H9 (cell line): Measurements from ENCODE around the gene LITAFD. TPM values are rescaled to one million over a fixed set of nuclear protein-coding genes. Genes with fewer than 3 reads are reported as not detected.

Experiments used
- DNase-seq: peaks from one replicate; pipeline ENCODE4 v3.0.0-alpha.2; 2017
- H2AFZ ChIP-seq: one replicate; pipeline ENCODE4 v1.6.1; 2013; ENCODE audit warnings: mild to moderate bottlenecking, low read length, control low read depth, moderate library complexity
- H2AK5ac ChIP-seq: 2 replicates; pipeline ENCODE4 v1.6.1; 2013; ENCODE audit warnings: low read length, control low read depth, mixed read lengths; ENCODE audit not compliant: insufficient read length
- H2BK120ac ChIP-seq: one replicate; pipeline ENCODE4 v1.6.1; 2013; ENCODE audit warnings: low read depth, mild to moderate bottlenecking, low read length, control low read depth, inconsistent platforms; ENCODE audit not compliant: poor library complexity, severe bottlenecking
- H2BK12ac ChIP-seq: 2 replicates; pipeline ENCODE4 v1.6.1; 2013; ENCODE audit warnings: low read length, control low read depth, mixed read lengths, low read depth; ENCODE audit not compliant: insufficient read length
- H2BK15ac ChIP-seq: 2 replicates; pipeline ENCODE4 v1.6.1; 2013; ENCODE audit warnings: low read depth, low read length, control low read depth
- H2BK20ac ChIP-seq: one replicate; pipeline ENCODE4 v1.6.1; 2013; ENCODE audit warnings: low read depth, mild to moderate bottlenecking, low read length, control low read depth, inconsistent platforms; ENCODE audit not compliant: poor library complexity, severe bottlenecking
- H2BK5ac ChIP-seq: 2 replicates; pipeline ENCODE4 v1.6.1; 2013; ENCODE audit warnings: low read length, control low read depth, mixed read lengths; ENCODE audit not compliant: insufficient read length
- H3K14ac ChIP-seq: 2 replicates; pipeline ENCODE4 v1.6.1; 2013; ENCODE audit warnings: low read length, control low read depth; ENCODE audit not compliant: insufficient read depth
- H3K18ac ChIP-seq: 2 replicates; pipeline ENCODE4 v1.6.1; 2013; ENCODE audit warnings: low read depth, mild to moderate bottlenecking, mixed read lengths, low read length, control low read depth; ENCODE audit not compliant: insufficient read length
- H3K23ac ChIP-seq: 2 replicates; pipeline ENCODE4 v1.6.1; 2013; ENCODE audit warnings: low read length, control low read depth, mixed read lengths, low read depth; ENCODE audit not compliant: insufficient read length
- H3K23me2 ChIP-seq: 2 replicates; pipeline ENCODE4 v1.6.1; 2013; ENCODE audit warnings: low read depth, mild to moderate bottlenecking, mixed read lengths, low read length, control low read depth; ENCODE audit not compliant: insufficient read length, poor library complexity, severe bottlenecking
- H3K27ac ChIP-seq: 2 replicates; pipeline ENCODE4 v1.5.1; 2013; ENCODE audit warnings: low read length, control low read depth, mixed read lengths, low read depth; ENCODE audit not compliant: insufficient read length
- H3K27me3 ChIP-seq: 2 replicates; pipeline ENCODE4 v1.6.1; 2013; ENCODE audit warnings: low read length, control low read depth, inconsistent platforms; ENCODE audit not compliant: insufficient read depth
- H3K4ac ChIP-seq: 2 replicates; pipeline ENCODE4 v1.6.1; 2013; ENCODE audit warnings: low read depth, mild to moderate bottlenecking, control low read depth, inconsistent platforms, low read length, moderate library complexity
- H3K4me1 ChIP-seq: 2 replicates; pipeline ENCODE4 v1.6.1; 2013; ENCODE audit warnings: low read length, control low read depth, inconsistent platforms; ENCODE audit not compliant: insufficient read depth
- H3K4me2 ChIP-seq: 2 replicates; pipeline ENCODE4 v1.6.1; 2013; ENCODE audit warnings: low read length, control low read depth, mixed read lengths; ENCODE audit not compliant: insufficient read length, insufficient read depth
- H3K56ac ChIP-seq: 2 replicates; pipeline ENCODE4 v1.6.1; 2013; ENCODE audit warnings: low read depth, mild to moderate bottlenecking, mixed read lengths, low read length, control low read depth; ENCODE audit not compliant: insufficient read length
- H3K79me1 ChIP-seq: 2 replicates; pipeline ENCODE4 v1.6.1; 2013; ENCODE audit warnings: low read depth, mild to moderate bottlenecking, moderate library complexity, low read length, control low read depth, inconsistent platforms; ENCODE audit not compliant: insufficient read depth, poor library complexity, severe bottlenecking
- H3K79me2 ChIP-seq: 2 replicates; pipeline ENCODE4 v1.6.1; 2013; ENCODE audit warnings: low read length, control low read depth, inconsistent platforms; ENCODE audit not compliant: insufficient read depth
- H3K9ac ChIP-seq: 2 replicates; pipeline ENCODE4 v1.6.1; 2013; ENCODE audit warnings: low read length, control low read depth, mixed read lengths; ENCODE audit not compliant: insufficient read length; ENCODE audit errors: extremely low read depth
- H3K9me3 ChIP-seq: one replicate; pipeline ENCODE4 v1.6.1; 2013; ENCODE audit warnings: low read depth, low read length, inconsistent platforms; ENCODE audit not compliant: control insufficient read depth
- H3T11ph ChIP-seq: one replicate; pipeline ENCODE4 v1.6.1; 2013; ENCODE audit warnings: mild to moderate bottlenecking, low read length, control low read depth, inconsistent platforms
- H4K20me1 ChIP-seq: one replicate; pipeline ENCODE4 v1.6.1; 2013; ENCODE audit not compliant: control insufficient read depth, insufficient read length, insufficient read depth
- H4K5ac ChIP-seq: 2 replicates; pipeline ENCODE4 v1.6.1; 2013; ENCODE audit warnings: low read depth, mild to moderate bottlenecking, mixed read lengths, low read length, control low read depth; ENCODE audit not compliant: insufficient read length
- H4K8ac ChIP-seq: replicated peaks from 2 replicates; pipeline ENCODE4 v1.6.1; 2013; ENCODE audit warnings: low read length, control low read depth, mixed read lengths, low read depth; ENCODE audit not compliant: insufficient read length
- H4K91ac ChIP-seq: 2 replicates; pipeline ENCODE4 v1.6.1; 2013; ENCODE audit warnings: low read depth, mild to moderate bottlenecking, moderate library complexity, mixed read lengths, low read length, control low read depth; ENCODE audit not compliant: insufficient read length
- H3K27ac Mint-ChIP-seq, 3 experiments: 2 replicates in 2 of 3; 3 replicates in 1 of 3; pipeline ENCODE4 v1.8.0; 2020 to 2021; ENCODE audit warnings: mixed read lengths in 3 of 3, mild to moderate bottlenecking in 1 of 3, moderate library complexity in 1 of 3
- H3K27me3 Mint-ChIP-seq: 2 replicates; pipeline ENCODE4 v1.8.0; 2021; ENCODE audit warnings: low read depth, mild to moderate bottlenecking, moderate library complexity, mixed read lengths
- H3K36me3 Mint-ChIP-seq, 3 experiments: 2 replicates in 2 of 3; 3 replicates in 1 of 3; pipeline ENCODE4 v1.8.0; 2020 to 2021; ENCODE audit warnings: low read depth in 3 of 3, mixed read lengths in 3 of 3; ENCODE audit not compliant: insufficient read depth in 1 of 3
- H3K4me1 Mint-ChIP-seq, 2 experiments: 2 replicates each; pipeline ENCODE4 v1.8.0; 2020; ENCODE audit warnings: mixed read lengths in 2 of 2
- H3K4me3 Mint-ChIP-seq, 2 experiments: 2 replicates in 1 of 2; 3 replicates in 1 of 2; pipeline ENCODE4 v1.8.0; 2020 to 2021; ENCODE audit warnings: mild to moderate bottlenecking in 2 of 2, mixed read lengths in 2 of 2, moderate library complexity in 1 of 2
- H3K9me3 Mint-ChIP-seq, 2 experiments: 2 replicates in 1 of 2; 3 replicates in 1 of 2; pipeline ENCODE4 v1.8.0; 2020; ENCODE audit warnings: mild to moderate bottlenecking in 2 of 2, mixed read lengths in 2 of 2, moderate library complexity in 1 of 2
- WGBS: extraction: QIAGEN DNeasy Blood & Tissue Kit; methylation state at CpG from one replicate; pipeline ENCODE4 v1.1.7; 2013; ENCODE audit warnings: missing lambda C conversion rate, low lambda C conversion rate, mixed read lengths; ENCODE audit not compliant: insufficient read length; ENCODE audit errors: extremely low coverage; 5-methylcytosine and 5-hydroxymethylcytosine counted together
- total RNA-seq: library from RNA; stranded (reverse); gene quantifications from 2 replicates; pipeline ENCODE4 v1.2.1, GENCODE V29; 2021
- TF ChIP-seq, protein P1 (sequence below): fragments of 200-600 bp; sonication (generic); conservative IDR thresholded peaks from 3 replicates; pipeline ENCODE4 v1.8.0; 2021; ENCODE audit warnings: antibody characterized with exemption, mild to moderate bottlenecking

LITAFD gene
- total RNA-seq, 1 experiment from 2014 or later: not detected

DNA sequence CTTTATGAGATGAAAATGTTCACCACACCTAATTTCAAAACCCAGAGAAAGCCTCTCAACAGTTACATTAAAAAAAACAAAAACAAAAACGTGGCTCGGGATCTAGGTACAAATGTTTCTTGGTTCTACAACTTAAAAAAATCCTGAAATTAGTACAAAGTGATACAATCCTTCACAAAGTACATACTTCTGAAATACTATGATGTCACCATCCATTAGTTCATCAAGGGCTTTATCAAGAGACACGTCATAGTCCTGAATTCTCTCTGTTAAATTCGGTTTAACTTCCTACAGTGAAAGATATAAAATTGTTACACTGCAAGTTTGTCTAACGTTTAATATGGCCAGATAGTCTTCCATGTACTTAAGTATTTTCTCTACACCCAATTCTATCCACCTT, 18.2 kb downstream of the LITAFD start:
- H3K27me3 ChIP-seq: no peaks in the 10 kb centered on the region
- no peak overlapping the region for H4K5ac ChIP-seq
- no peak overlapping the region for H4K8ac ChIP-seq
- no peaks in the 10 kb centered on the region for H3K79me1 ChIP-seq
- no peak overlapping the region for H3K18ac ChIP-seq
- H3K36me3 Mint-ChIP-seq: peaks cover 78 to 97% (median 94%) of the 10 kb centered on the region in 3 experiments
- H2BK15ac ChIP-seq: no peak overlapping the region
- H4K91ac ChIP-seq: no peak overlapping the region
- no peak overlapping the region for H2BK120ac ChIP-seq
- TF ChIP-seq, protein P1, sequence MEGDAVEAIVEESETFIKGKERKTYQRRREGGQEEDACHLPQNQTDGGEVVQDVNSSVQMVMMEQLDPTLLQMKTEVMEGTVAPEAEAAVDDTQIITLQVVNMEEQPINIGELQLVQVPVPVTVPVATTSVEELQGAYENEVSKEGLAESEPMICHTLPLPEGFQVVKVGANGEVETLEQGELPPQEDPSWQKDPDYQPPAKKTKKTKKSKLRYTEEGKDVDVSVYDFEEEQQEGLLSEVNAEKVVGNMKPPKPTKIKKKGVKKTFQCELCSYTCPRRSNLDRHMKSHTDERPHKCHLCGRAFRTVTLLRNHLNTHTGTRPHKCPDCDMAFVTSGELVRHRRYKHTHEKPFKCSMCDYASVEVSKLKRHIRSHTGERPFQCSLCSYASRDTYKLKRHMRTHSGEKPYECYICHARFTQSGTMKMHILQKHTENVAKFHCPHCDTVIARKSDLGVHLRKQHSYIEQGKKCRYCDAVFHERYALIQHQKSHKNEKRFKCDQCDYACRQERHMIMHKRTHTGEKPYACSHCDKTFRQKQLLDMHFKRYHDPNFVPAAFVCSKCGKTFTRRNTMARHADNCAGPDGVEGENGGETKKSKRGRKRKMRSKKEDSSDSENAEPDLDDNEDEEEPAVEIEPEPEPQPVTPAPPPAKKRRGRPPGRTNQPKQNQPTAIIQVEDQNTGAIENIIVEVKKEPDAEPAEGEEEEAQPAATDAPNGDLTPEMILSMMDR: no peak
- H2BK12ac ChIP-seq: no peak overlapping the region
- H3K27ac ChIP-seq: no peak overlapping the region
- peaks cover 0 to 9% of the 10 kb centered on the region in 2 experiments; a peak in 2 of 4 replicates for H3K4me1 Mint-ChIP-seq
- H3K27me3 Mint-ChIP-seq: no peaks in the 10 kb centered on the region
- H3K4ac ChIP-seq: no peak overlapping the region
- H2AK5ac ChIP-seq: no peak overlapping the region
- no peak overlapping the region for H2BK20ac ChIP-seq
- no peaks in the 10 kb centered on the region for H3K4me1 ChIP-seq
- no peak overlapping the region for H3T11ph ChIP-seq
- no CpG with 5 or more reads among the region's 5 CpGs for WGBS
- peak overlapping the region in 2 of 3 experiments; percentile 63 to 76; a peak in 2 of 7 replicates for H3K27ac Mint-ChIP-seq
- no peak overlapping the region for H2AFZ ChIP-seq
- H3K79me2 ChIP-seq: no peaks in the 10 kb centered on the region
- H3K23me2 ChIP-seq: no peaks in the 10 kb centered on the region
- DNase-seq: no peak
- no peaks in the 10 kb centered on the region for H3K9me3 ChIP-seq
- H3K14ac ChIP-seq: no peak overlapping the region
- H3K23ac ChIP-seq: no peak overlapping the region
- no peak overlapping the region for H3K56ac ChIP-seq
- H3K4me3 Mint-ChIP-seq: no peak overlapping the region
- no peak overlapping the region for H2BK5ac ChIP-seq
- H3K9ac ChIP-seq: no peak overlapping the region
- no peaks in the 10 kb centered on the region for H4K20me1 ChIP-seq
- H3K4me2 ChIP-seq: no peak overlapping the region
- no peaks in the 10 kb centered on the region for H3K9me3 Mint-ChIP-seq
